Activated T-helper 1 cell treated with Interleukin-2 at 50 U/mL for 16 hours (primary cell): ENCODE measurements around the gene MIB1.
"Not testable (repeated sequence)": the region's sequence is repeated elsewhere in the genome, so short reads cannot be mapped to it uniquely, and the experiment has no call there.

Experiments used
- DNase-seq: peaks from one replicate; pipeline ENCODE4 v3.0.0-alpha.2; 2020; ENCODE audit warnings: low read depth

Gene MIB1

DNA sequence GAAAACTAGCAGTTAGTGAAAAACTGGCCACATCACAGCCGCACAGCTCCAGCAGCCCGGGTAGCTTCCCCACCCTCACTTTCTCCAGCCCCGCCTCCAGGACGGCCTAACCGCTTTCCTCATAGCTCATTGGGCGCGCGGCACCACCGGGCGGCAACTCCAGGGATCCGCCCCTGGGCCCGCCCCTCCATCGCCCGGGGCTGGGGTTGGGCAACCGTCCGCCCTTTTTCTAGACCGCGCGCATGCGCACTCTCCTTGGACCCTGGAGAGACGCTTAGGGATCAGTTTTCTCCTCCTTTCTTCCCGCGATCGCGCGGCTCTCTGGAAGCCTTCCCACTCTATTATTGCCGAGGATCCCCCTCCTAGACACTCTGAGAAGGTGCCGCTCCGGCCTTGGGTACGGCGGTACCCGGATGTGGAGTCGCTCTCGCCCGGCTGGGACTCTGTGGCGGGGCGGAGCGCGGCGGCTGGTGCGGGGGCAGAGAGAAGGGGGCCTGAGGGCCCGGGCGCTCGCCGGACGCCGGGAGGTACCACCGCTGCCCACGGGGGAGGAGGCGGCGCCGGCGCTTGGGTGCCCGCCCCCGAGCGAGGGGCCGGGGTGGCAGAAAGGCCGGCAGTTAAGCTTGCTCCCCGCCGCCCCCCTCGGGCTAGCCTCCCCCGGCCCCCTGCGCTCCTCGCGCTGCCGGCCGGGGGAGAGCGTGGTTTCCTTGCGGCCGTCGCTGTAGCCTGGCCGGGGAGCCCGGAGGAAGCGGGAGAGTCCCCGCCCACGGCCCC, at the start of gene MIB1:
Gene MIB1 (plus strand): TSS at position 255 of the 774 bp plus-strand sequence. CDS start 792 bp downstream, outside the sequence.
- peak; percentile 98 for DNase-seq

DNA sequence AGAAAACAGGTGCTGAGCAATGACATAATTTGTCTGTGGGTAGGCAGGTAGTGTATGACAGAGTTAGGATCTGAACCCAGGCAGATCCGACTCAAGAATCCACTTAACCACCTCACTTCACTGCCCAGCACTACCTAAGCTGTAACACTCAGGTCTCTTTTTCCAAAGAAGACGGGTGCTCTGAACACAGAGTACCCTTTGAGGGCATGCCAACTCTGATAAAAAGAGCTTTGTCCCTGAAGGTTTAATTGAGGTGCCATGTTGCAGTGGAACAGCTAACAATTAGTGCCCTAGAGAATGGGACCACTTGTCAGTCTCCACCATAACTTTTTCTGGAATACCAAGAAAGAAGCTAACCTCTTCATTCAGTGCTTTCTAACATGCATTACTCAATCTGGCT, 47.3 kb upstream of the MIB1 start:
- no peak for DNase-seq

DNA sequence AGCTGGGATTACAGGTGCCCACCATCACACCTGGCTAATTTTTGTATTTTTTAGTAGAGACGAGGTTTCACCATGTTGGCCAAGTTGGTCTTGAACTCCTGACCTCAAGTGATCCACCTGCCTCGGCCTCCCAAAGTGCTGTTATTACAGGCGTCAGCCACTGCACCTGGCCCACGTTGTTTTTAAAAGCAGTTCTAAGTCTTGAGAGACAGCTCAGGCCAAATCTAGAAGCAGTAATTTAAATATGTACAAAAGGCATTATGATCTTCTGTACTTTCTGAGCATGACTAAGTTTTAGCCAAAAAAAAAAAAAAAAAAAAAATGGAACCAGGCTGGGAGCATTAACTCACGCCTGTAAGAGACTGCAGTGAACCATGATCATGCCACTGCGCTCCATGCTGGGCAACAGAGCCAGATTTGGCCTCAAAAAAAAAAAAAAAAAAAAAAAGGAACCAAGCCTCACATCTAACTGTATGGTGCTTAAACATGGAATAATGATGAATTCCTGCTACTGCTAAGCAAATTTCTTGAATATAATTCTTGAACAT, 40.0 kb upstream of the MIB1 start:
- DNase-seq = no peak

DNA sequence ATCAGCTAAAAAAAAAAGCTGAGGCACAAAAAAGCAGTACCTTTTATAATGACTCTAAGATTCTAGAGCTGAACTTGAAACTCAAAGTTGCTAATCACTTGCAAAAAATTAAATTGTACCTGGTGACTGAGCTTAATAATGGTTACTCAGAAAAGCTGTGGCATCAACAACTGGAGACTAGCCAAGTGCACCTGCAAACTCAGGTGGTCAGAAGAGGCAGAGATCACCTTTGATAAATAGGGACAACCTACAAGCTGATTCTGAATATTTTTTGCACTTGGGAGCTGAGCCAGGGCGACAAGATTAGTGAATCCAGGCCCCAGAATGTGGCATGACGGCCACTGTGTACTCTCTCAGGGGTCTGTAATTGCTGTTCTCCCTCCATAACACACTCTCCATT, 39.0 kb upstream of the MIB1 start:
- no peak for DNase-seq

DNA sequence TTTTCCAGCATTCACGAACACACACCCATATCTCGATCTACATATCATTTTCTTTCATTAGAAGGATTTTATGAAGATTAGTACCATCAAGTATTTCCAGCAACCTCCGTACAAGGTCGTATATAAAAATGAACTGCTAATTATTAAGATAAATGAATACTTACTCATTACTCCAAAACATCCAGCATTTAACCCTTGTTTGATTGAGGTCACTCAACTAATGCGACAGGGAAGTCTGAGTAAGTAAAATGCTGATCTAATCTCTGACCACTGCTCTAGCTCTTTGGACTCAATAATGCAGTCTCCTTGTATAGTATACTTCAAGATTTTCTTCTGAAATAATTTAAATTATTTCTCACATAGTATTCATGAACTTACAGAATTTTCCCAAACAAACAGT, 38.0 kb upstream of the MIB1 start:
- DNase-seq = no peak

DNA sequence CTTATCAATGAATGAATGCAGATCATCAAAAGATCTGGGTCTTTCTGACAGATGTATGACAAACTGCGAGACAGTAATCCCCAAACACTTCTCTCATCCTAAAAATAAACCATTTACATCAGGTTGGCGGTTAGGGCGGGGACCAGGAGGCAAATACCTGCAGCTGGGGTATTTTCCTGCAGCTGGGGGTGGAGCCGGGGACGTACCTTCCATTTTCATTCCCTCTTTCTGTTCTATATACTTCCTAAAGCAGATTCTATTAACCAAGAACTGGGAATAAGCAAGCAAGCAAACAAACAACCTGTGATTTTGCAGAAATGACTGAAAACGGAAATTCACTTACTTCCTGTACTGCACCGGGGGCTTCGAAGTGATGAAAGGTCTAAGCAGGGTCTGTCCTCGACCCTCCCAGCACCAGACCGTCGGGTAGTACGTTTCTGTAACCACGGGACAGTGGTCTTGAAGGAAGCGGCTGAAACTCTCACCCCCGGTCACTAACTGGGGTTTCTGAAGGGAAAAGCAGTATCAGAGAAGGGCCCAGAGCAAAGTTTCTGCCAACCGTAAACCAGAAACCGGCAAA, 37.3 kb upstream of the MIB1 start:
- peak; percentile 3 for DNase-seq

DNA sequence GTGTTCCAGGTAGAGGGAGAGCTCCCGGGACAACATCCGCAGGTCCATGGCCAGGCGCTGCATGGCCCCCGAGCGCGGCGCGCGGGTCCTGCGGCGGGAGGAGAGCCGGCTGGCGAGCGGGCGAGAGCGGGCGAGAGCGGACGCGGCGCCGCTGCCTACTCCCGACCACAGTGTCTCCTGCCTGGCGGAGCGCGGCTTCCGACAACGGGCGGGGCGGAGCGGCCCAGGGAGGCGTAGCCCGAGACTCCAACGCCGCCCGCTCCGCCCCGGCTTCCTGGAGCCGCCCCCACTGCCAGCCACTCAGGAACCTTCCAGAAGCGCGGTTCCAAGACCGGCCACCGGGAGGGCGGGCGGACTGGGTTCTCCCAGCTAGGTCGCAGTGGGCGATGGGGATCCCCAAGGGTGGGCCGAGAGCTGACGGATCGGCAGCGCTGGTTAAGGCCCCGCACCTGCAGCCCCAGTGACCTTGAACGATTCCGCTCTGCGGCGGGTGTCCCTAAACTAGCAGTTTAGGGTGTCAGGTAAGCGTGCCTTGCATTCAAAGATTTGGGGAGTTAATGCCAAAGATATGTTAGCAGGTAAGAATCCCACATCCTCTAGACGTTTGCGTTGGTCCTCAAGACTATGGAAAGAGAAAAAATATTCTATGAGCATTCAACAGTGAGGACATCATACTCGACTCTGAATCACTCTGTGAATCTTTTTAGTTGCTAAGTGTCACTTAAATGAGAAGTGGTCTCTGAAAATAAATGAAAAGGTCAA, 35.8 kb upstream of the MIB1 start, which contains the start of gene ABHD3:
Gene ABHD3 (minus strand): TSS at position 172 of the 762 bp plus-strand sequence. CDS start 109 bp downstream, at position 63.
- peak; percentile 88 for DNase-seq

DNA sequence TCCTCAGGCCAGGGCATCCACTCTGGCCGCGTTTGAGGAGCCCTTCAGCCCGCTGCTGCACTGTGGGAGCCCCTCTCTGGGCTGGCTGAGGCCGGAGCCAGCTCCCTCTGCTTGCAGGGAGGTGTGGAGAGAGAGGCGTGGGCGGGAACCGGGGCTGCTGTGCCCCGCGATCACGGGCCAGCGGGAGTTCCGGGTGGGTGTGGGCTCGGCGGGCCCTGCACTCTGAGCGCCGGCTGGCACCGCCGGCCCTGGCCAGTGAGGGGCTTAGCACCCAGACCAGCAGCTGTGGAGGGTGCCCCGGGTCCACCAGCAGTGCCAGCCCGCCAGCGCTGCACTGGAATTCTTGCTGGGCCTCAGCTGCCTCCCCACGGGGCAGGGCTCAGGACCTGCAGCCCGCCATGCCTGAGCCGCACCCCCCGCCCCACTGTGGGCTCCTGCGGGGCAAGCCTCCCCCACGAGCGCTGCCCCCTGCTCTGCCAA, 34.2 kb upstream of the MIB1 start:
- DNase-seq = no peak

DNA sequence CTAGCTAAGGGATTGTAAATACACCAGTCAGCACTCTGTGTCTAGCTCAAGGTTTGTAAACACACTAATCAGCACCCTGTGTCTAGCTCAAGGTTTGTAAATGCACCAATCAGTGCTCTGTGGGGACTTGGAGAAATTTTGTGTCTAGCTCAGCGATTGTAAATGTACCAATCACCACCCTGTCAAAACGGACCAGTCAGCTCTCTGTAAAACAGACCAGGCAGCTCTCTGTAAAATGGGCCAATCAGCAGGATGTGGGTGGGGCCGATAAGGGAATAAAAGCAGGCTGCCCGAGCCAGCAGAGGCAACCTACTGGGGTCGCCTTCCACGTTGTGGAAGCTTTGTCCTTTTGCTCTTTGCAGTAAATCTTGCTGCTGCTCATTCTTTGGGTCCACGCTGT, 33.5 kb upstream of the MIB1 start:
- DNase-seq = not testable (repeated sequence)

DNA sequence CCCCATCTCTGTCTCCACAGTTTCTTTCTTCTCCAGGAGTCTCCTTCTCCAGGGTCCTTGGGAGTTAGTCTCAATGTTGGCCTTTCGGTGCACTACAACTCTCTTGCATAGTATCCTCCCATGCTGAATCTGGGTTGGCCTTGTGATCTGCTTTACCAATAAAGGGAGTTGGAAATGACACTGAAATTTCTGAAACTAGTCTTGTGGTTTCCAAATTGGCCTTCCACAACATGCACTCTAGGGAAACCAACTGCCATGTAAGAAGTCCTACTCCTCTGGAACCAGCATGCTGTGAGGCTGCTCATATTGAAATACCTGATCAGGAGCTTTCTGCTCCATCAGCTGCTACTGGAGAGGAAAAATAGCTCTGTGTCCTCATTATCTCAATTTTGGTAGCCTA, 26.1 kb upstream of the MIB1 start:
- no peak for DNase-seq

DNA sequence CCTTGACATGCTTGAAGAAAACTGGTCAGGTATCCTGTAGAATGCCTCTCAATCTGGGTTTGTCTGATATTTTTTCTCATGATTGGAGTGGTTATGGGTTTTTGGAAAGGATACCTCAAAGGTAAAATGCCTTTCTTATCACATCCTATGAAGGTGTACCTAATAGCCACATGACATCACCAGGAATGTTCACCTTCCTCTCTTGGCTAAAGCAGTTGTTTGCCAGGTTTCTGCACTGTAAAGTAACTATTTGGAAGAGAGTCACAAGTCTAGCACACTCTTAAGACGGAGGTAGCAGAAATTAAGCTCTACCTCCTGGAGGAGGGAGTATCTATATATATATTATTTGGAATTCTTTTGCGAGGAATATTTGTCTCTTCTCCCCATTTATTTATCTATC, 17.9 kb upstream of the MIB1 start:
- DNase-seq = no peak

DNA sequence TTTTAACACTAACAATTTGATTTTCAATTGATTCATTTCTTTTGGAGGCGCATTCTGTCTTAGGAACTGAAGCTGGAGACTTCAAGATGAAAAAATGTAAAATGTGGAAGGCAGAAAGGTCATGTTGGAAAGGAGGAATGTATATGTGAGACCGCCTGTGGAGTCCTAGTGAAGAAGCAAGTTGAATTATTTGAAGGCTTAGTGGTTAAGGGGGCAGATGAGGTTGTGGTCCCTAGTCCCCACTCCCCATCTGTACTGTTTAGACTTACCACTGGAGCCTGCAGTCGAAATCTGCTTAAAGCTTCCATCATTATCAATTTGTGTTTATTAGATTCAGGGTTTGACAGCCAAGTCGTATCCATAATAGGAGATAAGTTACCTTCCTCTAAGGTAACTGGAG, 15.4 kb upstream of the MIB1 start:
- no peak for DNase-seq

DNA sequence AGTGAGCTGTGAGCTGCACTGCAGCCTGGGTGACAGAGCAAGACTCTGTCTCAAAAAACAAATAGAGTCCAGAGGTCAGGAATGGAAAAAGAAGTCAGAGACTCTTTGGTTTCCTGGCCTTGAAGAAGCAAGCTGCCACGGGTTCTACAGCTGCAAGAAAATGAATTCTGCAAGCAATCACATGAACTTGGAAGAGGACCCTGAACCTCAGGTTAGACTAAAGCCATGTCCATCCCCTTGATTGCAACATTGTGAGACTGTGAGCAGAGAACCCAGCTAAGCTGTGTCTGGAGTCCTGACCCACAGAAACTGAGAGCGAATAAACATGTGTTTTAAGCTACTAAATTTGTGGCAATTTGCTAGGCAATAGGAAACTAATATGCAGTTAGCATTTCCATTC, 12.9 kb upstream of the MIB1 start:
- no peak for DNase-seq

DNA sequence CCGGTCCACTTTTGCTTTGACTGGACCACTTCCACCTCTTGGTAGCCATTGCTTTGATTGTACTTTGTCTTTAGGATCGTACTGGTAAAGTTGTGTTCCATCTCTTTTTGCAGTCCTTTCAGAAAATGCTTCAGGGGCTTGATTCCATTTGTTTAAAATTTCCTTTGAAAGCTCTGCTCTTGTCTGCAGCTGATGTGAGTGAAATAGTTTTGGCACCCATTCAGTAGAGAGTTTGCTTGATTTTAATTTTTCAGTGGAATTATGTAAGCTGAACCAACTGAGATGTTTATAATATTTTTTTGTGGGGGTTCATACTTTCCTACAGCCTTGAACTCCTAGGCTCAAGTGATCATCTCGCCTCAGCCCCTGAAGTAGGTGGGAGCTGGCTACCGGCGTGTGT, 7.6 kb upstream of the MIB1 start:
- no peak for DNase-seq

DNA sequence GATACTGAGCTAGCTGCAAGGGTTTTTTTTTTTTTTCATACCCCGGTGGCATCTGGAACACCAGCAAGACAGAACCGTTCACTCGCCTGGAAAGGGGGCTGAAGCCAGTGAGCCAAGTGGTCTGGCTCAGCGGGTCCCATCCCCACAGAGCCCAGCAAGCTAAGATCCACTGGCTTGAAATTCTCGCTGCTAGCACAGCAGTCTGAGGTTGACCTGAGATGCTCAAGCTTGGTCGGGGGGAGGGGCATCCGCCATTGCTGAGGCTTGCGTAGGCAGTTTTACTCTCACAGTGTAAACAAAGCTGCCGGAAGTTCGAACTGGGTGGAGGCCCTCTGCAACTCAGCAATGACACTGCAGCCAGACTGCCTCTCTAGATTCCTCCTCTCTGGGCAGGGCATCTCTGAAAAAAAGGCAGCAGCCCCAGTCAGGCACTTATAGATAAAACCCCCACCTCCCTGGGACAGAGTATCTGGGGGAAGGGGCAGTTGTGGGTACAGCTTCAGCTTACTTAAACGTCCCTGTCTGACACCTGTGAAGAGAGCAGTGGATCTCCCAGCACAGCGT, 5.1 kb upstream of the MIB1 start:
- peak; percentile 45 for DNase-seq

DNA sequence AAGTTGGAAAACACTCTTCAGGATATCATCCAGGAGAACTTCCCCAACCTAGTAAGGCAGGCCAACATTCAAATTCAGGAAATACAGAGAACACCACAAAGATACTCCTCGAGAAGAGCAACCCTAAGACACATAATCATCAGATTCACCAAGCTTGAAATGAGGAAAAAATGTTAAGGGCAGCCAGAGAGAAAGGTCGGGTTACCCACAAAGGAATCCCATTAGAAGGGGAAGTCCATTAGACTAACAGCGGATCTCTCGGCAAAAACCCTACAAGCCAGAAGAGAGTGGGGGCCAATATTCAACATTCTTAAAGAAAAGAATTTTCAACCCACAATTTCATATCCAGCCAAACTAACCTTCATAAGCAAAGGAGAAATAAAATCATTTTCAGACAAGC, 3.7 kb upstream of the MIB1 start:
- not testable (repeated sequence) for DNase-seq

DNA sequence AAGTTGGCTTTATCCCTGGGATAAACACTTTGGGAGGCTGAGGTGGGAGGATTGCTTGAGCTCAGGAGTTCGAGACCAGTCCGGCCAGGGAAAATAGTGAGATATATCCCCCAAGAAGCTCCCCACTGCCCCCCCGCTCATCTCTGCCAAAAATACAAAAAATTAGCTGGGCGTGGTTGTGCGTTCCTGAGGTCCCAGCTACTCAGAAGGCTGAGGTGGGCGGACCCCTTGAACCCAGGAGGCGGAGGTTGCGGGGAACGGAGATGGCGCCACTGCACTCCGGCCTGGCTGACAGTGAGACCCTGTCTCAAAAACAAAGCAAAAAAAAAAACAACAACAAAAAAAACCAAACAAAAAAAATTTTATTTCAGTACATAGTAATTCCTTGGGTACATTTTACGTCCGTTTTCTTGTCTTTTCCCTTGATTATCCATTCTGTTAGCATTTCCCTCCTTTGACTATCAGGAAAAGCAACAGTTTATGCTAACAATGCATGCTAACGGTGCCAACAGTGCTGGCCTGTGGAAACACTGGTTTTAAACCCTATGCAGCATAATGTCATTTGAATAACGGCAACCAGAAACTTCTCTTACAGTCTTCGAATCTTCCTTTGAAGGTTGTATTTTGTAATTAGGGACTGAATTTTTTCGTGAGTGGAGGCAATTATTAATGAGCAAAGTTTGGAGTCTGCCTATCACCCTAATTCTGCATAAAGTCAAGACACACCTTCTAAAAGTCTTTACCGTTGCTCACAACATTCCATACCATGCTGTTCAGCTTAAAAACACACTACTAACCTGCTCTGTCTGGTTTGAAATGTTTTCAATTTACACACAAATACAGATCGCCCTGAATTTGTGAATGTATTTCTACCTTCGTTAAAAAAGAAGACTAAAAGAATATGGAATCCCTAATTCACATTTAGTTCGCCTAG, 721 bp upstream of the MIB1 start:
- no peak for DNase-seq

DNA sequence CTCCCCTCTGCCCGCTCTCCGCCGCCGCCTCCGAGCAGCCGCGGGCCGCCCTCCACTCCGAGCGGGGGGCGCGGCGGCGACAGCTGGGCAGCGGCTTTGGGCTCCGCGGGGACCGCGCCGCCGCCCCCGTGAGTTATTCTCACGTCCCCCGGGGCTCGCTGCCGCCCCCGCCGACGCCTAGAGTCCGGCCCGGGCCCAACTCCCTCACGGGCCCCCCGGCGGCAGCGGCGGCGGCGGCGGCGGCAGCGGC, 645 bp downstream of the MIB1 start:
- no peak for DNase-seq

DNA sequence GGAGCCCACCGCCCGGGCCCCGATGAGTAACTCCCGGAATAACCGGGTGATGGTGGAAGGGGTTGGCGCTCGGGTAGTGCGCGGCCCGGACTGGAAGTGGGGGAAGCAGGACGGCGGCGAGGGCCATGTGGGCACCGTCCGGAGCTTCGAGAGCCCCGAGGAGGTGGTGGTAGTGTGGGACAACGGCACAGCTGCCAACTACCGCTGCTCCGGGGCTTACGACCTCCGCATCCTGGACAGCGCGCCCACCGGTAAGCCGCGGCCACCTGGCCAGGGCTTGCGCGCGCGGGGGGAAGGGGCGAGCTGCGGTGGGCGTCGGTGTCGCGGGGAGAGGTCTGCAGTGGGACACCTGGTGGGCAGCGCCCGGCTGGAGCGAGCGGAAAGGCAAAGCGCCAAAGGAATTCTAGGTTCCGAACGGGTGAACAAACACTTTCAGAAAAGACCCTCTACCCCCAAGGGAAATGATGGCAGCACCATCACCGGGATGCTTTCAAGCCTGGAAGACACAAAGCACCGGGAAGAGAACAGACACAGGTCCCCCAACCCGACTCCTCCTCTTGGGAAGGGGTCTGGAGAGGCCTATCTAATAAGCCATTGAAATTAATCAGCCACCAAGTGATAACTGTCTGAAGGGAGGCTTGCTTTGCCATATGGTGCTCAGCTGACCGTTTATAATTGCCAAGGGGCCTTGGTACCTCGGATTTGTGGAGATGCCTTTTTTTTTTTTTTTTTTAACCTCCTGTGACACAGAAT, 1.1 kb downstream of the MIB1 start:
- DNase-seq = peak; percentile 13

DNA sequence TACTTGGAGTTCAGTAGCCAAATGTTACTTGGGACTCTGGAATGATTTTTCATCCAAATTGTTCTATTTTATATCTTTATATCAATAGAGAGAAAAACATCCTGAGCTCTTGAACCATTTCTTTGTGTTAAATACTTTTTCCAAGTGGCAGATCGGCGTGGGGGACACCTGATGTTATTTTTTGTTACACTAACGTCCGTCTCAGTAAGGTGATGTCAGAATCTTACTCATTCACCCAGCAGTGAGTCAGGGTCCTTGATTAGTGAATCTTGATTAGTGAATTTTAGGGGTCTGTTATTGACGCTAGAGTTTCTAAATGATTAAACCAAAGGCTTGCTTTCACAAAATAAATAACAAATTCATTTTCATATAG, 1.7 kb downstream of the MIB1 start:
- no peak for DNase-seq
